ENCODE measurements around the gene SNAP47.

Gene SNAP47

DNA sequence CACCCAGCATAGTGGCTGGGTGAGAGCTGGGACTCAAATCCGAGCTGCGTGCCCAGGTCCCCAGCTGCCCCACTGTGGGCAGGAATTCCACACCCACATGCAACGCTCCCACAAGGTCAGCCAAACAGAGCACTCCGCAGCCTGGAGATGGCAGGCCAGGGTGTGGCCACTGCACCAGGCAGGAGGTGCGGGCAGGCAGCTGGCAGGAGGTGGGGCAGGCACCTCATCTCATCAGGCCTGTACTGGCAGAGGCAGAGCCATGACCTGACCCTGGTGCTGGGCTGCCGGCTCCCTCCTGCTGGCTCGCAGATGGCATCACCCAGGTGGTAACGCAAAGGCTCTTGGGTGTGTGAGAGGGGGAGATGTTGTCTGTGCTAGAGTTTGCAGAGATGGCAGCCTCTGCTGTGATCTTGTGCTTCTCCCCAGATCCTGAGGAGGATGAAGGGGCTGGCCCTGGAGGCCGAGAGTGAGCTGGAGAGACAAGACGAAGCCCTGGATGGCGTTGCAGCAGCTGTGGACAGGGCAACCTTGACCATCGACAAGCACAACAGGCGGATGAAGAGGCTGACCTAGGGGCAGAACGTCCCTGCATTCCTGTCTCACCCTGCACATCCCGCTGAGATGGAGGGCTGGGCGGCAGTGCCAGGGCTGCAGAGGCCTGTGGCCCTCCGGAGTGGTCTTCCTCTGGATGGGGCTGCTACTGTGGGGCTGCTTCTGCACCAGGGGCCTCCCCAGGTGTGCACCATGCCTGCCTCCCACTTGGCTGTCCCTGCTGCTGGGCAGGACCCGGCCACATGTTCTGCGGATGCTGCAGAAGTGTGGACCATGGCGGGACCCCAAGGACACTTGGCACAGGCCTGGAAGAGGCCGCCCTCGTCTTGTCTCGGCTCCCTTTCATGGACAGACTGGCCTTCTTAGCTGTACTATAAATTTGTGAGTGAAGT lies 45.1 kb downstream of the SNAP47 start:
- TF ChIP-seq, protein P1, sequence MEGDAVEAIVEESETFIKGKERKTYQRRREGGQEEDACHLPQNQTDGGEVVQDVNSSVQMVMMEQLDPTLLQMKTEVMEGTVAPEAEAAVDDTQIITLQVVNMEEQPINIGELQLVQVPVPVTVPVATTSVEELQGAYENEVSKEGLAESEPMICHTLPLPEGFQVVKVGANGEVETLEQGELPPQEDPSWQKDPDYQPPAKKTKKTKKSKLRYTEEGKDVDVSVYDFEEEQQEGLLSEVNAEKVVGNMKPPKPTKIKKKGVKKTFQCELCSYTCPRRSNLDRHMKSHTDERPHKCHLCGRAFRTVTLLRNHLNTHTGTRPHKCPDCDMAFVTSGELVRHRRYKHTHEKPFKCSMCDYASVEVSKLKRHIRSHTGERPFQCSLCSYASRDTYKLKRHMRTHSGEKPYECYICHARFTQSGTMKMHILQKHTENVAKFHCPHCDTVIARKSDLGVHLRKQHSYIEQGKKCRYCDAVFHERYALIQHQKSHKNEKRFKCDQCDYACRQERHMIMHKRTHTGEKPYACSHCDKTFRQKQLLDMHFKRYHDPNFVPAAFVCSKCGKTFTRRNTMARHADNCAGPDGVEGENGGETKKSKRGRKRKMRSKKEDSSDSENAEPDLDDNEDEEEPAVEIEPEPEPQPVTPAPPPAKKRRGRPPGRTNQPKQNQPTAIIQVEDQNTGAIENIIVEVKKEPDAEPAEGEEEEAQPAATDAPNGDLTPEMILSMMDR (IDR thresholded peaks at IDR 0.05; ENCODE audit: extremely low read depth, missing control alignments): no peak
- DNase-seq (ENCODE audit: low spot score): no peak

DNA sequence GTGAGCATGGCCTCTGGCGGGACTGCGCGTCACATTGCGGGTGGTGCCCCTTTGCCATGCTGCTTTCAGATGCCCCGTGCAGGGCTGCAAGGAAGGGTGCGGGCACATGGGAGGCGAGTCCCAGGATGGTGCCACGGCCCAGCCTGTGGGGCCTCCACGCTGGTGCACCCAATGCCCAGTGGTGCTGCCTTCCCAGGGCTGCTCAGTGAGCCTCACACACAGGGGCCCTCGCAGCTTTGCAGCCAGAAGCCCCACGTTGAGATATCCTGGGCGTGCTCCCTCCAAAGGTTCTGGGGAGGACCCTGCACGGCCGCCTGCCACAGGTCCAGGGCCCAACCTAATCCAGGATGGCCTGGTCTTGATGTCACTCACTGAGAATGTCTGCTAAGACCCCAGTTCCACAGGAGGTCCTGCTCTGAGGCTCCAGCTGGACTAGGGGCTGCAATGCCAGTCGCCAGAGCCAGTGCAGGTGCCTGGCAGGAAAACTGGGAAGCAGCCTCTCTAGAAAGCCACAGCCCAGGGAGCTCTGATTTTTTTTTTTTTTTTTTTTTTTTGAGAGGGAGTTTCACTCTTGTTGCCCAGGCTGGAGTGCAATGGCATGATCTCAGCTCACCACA lies 46.2 kb downstream of the SNAP47 start:
- no peak for DNase-seq (ENCODE audit: low spot score)

DNA sequence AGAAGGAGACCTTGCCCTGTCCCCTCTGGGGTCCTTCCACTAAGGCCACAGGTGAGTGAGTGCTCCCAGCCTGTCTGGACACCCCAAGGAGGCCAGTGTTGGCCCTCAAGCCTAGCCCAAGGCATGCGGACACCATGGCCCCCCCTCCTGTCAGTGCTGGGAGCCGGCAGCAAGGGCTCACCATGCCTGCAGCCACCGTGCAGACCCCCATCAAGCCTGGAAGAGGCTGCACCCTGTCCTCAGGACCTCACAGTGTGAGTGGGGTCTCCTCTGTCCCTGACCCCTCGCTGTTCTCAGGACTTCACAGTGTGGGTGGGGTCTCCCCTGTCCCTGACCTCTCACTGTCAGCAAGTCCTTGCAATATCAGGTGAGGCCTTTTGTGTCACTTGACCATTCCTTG lies 47.0 kb downstream of the SNAP47 start:
- TF ChIP-seq, protein P1 (IDR thresholded peaks at IDR 0.05; ENCODE audit: extremely low read depth, missing control alignments): no peak
- no peak for DNase-seq (ENCODE audit: low spot score)

More for the DNA sequence above, 46.2 kb downstream of the SNAP47 start:
- TF ChIP-seq, protein P1 (IDR thresholded peaks at IDR 0.05; ENCODE audit: extremely low read depth, missing control alignments): no peak

DNA sequence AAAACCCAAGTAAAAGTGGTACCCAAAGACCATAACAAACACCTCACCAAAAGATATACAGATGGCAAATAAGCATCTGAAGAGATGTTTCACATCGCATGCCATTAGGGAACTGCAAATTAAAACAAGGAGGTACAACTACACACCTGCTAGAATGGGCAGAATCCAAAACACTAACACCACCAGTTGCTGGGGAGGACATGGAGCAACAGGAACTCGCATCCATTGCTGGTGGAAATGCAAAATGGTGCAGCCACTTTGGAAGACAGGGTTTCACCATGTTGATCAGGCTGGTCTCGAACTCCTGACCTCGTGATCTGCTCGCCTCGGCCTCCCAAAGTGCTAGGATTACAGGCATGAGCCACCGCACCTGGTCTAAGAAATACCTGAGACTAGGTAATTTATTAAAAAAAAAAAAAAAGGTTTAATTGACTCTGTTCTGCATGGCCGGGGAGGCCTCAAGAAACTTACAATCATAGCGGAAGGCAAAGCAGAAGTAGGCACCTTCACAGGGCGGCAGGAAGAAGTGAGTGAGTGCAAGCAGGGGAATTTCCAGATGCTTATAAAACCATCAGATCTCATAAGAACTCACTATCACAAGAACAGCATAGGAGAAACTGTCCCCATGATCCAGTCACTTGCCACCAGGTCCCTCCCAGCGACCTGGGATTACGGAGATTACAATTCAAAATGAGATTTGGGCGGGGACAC lies 50.0 kb downstream of the SNAP47 start:
- no peak for DNase-seq (ENCODE audit: low spot score)
- TF ChIP-seq, protein P1 (IDR thresholded peaks at IDR 0.05; ENCODE audit: extremely low read depth, missing control alignments): no peak

DNA sequence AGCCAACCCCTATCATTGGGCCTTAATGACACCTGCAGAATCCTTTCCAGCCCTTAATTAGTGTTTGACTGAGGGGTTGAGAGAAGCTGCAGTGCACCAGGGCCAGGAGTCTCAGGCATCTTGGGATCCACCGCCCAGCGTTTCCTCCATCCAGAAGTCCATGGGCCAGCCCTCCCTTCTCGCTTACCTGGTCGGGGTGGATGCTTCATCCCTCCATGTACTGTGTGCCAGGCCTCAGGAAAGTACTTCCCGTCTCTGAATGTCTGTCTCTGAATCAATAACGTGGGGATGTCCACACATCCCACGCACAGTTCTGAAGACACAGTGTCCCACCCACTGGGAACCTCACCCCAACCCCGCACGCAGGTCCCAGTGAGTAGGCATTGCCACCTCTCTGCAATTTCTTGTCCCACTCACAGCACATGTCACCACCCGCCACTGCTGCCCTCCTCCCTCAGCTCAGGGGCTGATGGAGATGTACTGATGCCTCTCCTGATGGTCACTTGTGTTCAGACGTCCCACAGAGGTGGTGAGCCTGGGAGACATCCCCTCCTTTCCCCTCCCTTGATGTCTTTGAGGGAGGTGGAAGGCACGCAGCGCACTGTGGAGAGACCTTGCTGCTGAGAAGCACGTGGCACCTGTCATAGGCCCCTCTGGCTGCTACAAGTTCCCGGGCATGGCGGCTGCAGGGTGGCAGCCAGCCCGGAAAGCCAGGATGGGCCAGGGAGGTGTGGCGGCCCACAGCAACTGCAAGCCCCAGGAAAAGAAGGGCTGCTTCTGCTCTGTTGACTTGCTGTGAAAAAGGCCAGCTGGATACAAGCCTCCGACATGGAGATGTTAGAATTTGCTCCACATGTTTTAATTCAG lies 50.8 kb downstream of the SNAP47 start:
- DNase-seq (ENCODE audit: low spot score): no peak
- TF ChIP-seq, protein P1 (IDR thresholded peaks at IDR 0.05; ENCODE audit: extremely low read depth, missing control alignments): no peak

DNA sequence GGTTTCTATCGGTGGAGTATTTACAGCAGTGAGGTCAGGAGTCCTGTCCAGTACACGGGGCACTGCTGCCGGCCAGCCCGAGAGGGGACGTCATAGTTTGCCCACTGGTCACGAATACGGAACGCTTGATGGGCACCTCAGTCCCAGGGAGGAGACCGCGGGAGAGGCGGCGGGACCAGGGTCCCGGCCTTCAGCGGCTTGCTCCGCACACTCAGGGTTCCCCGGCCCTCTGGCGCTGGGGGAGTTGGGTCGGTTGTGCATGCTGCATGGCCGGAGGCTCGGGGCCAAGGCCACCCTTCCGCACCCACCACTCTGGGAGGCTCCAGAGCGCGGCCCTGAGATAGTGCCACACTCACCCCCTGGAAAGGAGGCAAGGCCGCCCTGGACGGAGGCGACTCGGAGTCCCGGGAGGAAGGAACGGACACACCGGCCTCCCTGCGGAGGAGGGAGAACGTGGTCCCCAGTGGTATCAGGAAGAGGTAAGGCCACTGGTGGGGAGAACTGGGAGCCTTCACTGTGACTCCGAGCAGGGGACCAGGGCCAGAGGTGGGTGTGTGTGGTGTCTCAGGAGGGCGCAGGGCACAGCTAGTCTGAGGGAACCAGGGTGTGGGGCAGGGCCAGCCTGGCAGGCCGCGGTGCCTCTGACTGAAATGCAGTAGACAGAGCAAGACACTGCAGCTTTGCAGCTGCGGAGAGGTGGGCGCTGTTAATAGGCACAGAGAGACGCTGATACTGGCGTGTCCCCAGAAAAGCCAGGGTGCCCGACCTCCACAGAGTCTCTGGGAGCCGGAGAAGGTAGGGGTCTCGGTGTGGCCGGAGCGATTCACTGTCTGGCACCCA lies 51.7 kb downstream of the SNAP47 start:
- TF ChIP-seq, protein P1 (IDR thresholded peaks at IDR 0.05; ENCODE audit: extremely low read depth, missing control alignments): no peak
- peak; percentile 43 for DNase-seq (ENCODE audit: low spot score)
